K562 (cell line): ENCODE results near the gene DELE1. TPM values are rescaled to one million over a fixed set of nuclear protein-coding genes. Genes with fewer than 3 reads are reported as not detected.

Experiments used
- AFF1 ChIP-seq, 2 experiments: fragments of 450-650 bp; IDR thresholded peaks; 2 replicates each; pipeline ENCODE4 v1.6.1; 2018; ENCODE audit warnings: mild to moderate bottlenecking in 2 of 2, low read depth in 1 of 2; ENCODE audit not compliant: partially characterized antibody in 2 of 2
- CC2D1A ChIP-seq: fragments of 450-650 bp; IDR thresholded peaks from 2 replicates; pipeline ENCODE4 v1.6.1; 2017; ENCODE audit warnings: mild to moderate bottlenecking
- CREM ChIP-seq: IDR thresholded peaks from 2 replicates; pipeline ENCODE4 v1.6.1; 2014; ENCODE audit warnings: antibody characterized with exemption, low read depth
- ETS2 ChIP-seq: IDR thresholded peaks from 2 replicates; pipeline ENCODE4 v1.6.1; 2016; ENCODE audit warnings: borderline replicate concordance, missing genetic modification characterization, mild to moderate bottlenecking, moderate library complexity, missing compliant biosample characterization; ENCODE audit not compliant: poor library complexity, severe bottlenecking
- FOS ChIP-seq: IDR thresholded peaks from 3 replicates; pipeline ENCODE4 v1.6.1; 2011; ENCODE audit not compliant: insufficient read length; ENCODE audit errors: extremely low read depth
- HBP1 ChIP-seq: fragments of 450-650 bp; formaldehyde crosslinking; IDR thresholded peaks from 2 replicates; pipeline ENCODE4 v1.4.0; 2022; ENCODE audit warnings: missing genetic modification characterization
- HDGF ChIP-seq: fragments of 450-650 bp; IDR thresholded peaks from 2 replicates; pipeline ENCODE4 v1.6.1; 2016
- MTA3 ChIP-seq: fragments of 450-650 bp; formaldehyde crosslinking; IDR thresholded peaks from 2 replicates; pipeline ENCODE4 v1.6.1; 2017; ENCODE audit warnings: mild to moderate bottlenecking, borderline replicate concordance
- PTBP1 ChIP-seq: fragments of 200-400 bp; formaldehyde crosslinking; IDR thresholded peaks from 2 replicates; pipeline ENCODE4 v1.6.1; 2017; ENCODE audit warnings: low read depth, low read length
- RHOXF2B ChIP-seq: fragments of 250-450 bp; sonication (Bioruptor Pico); conservative IDR thresholded peaks from 2 replicates; pipeline ENCODE4 v1.5.1; 2021
- SIRT6 ChIP-seq: IDR thresholded peaks from one replicate; pipeline ENCODE4 v1.6.1; 2012; ENCODE audit warnings: low read depth, mild to moderate bottlenecking, control low read depth, inconsistent platforms, low read length, moderate library complexity
- STAG1 ChIP-seq: sonication (generic); formaldehyde crosslinking; IDR thresholded peaks from 2 replicates; pipeline ENCODE4 v1.5.0; 2020; ENCODE audit warnings: missing genetic modification reagents, borderline replicate concordance
- SUPT5H ChIP-seq: fragments of 450-650 bp; IDR thresholded peaks from 2 replicates; pipeline ENCODE4 v1.6.1; 2016
- TAF7 ChIP-seq: fragments of 450-650 bp; IDR thresholded peaks from 2 replicates; pipeline ENCODE4 v1.6.1; 2016; ENCODE audit warnings: missing genetic modification characterization, missing compliant biosample characterization
- TRIM24 ChIP-seq, 2 experiments: fragments of 450-650 bp; IDR thresholded peaks; 2 replicates each; pipeline ENCODE4 v1.6.1; 2016
- TRIM28 ChIP-seq: fragments of 450-650 bp; IDR thresholded peaks from 2 replicates; pipeline ENCODE4 v1.6.1; 2017
- XRCC5 ChIP-seq: fragments of 200-400 bp; formaldehyde crosslinking; IDR thresholded peaks from 2 replicates; pipeline ENCODE4 v1.6.1; 2017; ENCODE audit warnings: low read depth, mild to moderate bottlenecking, low read length
- ZNF197 ChIP-seq: fragments of 200-800 bp; sonication (Bioruptor generic); IDR thresholded peaks from 2 replicates; pipeline ENCODE4 v1.6.1; 2016; ENCODE audit warnings: low read depth, missing genetic modification characterization, missing compliant biosample characterization
- ZNF354B ChIP-seq: fragments of 250-450 bp; sonication (Bioruptor Pico); IDR thresholded peaks from 2 replicates; pipeline ENCODE4 v1.4.0; 2020
- ZNF449 ChIP-seq: fragments of 250-450 bp; sonication (Bioruptor Pico); IDR thresholded peaks from 2 replicates; pipeline ENCODE4 v1.8.0; 2022; ENCODE audit warnings: moderate library complexity, mild to moderate bottlenecking, inconsistent platforms
- ZNF507 ChIP-seq: conservative IDR thresholded peaks from 2 replicates; pipeline ENCODE4 v1.6.1; 2017; ENCODE audit warnings: missing genetic modification characterization, missing compliant biosample characterization
- ZNF699 ChIP-seq: fragments of 250-450 bp; sonication (Bioruptor Pico); IDR thresholded peaks from 2 replicates; pipeline ENCODE4 v1.8.0; 2021; ENCODE audit warnings: mild to moderate bottlenecking, moderate library complexity; ENCODE audit not compliant: insufficient replicate concordance
- ZSCAN29 ChIP-seq: fragments of 450-650 bp; IDR thresholded peaks from 2 replicates; pipeline ENCODE4 v1.6.1; 2017
- polyA plus RNA-seq, 8 experiments: library from polyadenylated mRNA; depleted of rRNA in 4 of 8; stranded (reverse) in 5 of 8; unstranded in 3 of 8; fragments of >200 nt; fragmentation: Nextera tagmentation in 2 of 8; fragmentation: Illumina TruSeq in 1 of 8; extraction: Ambion mirVana in 2 of 8; extraction: Trizol in 1 of 8; gene quantifications; 2 replicates each; pipeline versions ENCODE4 v1.2.1 to v1.2.3, GENCODE V29; 2011 to 2014; ENCODE audit warnings: inconsistent platforms in 1 of 8, missing spikeins in 1 of 8
- total RNA-seq, 7 experiments: library from RNA; depleted of rRNA in 6 of 7; stranded (reverse); fragments of >200 nt in 6 of 7; fragmentation: Illumina TruSeq in 2 of 7; extraction: Trizol in 2 of 7; gene quantifications; 2 replicates each; pipeline versions ENCODE4 v1.2.1 to v1.2.3, GENCODE V29; 2011 to 2021; ENCODE audit warnings: low replicate concordance in 1 of 7

Gene DELE1
- total and polyA plus RNA-seq, 9 of the 15 experiments (the other 6 are each of a cell fraction or from before 2014, with no cell fraction given), result 16.6 to 74.4 (median 49.8) TPM

GRCh38 chr5:141969783-141970771 lies 46.4 kb downstream of the DELE1 start (continued):
- TF ChIP-seq ZNF449 (CRISPR knock-in tag) (no peak), HBP1 (no peak; the same call in 1 of the 2 replicates), CC2D1A (no peak), ZNF507 (no peak), ZNF197 (CRISPR knock-in tag) (0 out of 2 replicates have a peak, but pooled peaks have one; percentile 37), HDGF (no peak), TAF7 (no peak), TRIM28 (0 out of 2 replicates have a peak, but pooled peaks have one; percentile 45), ZNF354B (CRISPR knock-in tag) (no peak), STAG1 (no peak), SIRT6 (no peak), AFF1 (IDR thresholded peaks at IDR 0.05; ENCODE audit: low read depth in 1 of 2, partially characterized antibody in 2 of 2) (no peak), TRIM24 (IDR thresholded peaks at IDR 0.05) (no peak), RHOXF2B (CRISPR knock-in tag) (no peak), ETS2 (tag) (no peak), ZSCAN29 (no peak), CREM (0 out of 2 replicates have a peak, but pooled peaks have one; percentile 28), FOS (no peak), XRCC5 (no peak), PTBP1 (no peak), MTA3 (0 out of 2 replicates have a peak, but pooled peaks have one; percentile 50), ZNF699 (CRISPR knock-in tag) (no peak), SUPT5H (peak; percentile 61; the same call in 1 of the 2 replicates)
